BJ (cell line): ENCODE data around the gene GRK4. TPM values are rescaled to one million over a fixed set of nuclear protein-coding genes. Genes with fewer than 3 reads are reported as not detected.
"Not testable (repeated sequence)": the region's sequence is repeated elsewhere in the genome, so short reads cannot be mapped to it uniquely, and the experiment has no call there.

ENCODE experiments used
- CTCF ChIA-PET: fragments of 350-600 bp; formaldehyde crosslinking; extraction: SDS; loops from one replicate; lab custom pipeline; 2021; ENCODE audit warnings: antibody characterized with exemption, inconsistent platforms; lab: Yijun Ruan, JAX
- POLR2A ChIA-PET: fragments of 300-600 bp; sonication (Branson Sonifier 250); formaldehyde crosslinking; extraction: SDS; loops from one replicate; lab custom pipeline; 2021; ENCODE audit warnings: antibody characterized with exemption; lab: Charles Lee
- DNase-seq: peaks from one replicate; pipeline ENCODE4 v3.0.0-alpha.2; 2011; ENCODE audit warnings: low read depth
- H3K27me3 ChIP-seq: 2 replicates; pipeline ENCODE4 v1.6.0; 2011; ENCODE audit warnings: low read length; ENCODE audit not compliant: control insufficient read depth, insufficient read depth
- H3K36me3 ChIP-seq: 2 replicates; pipeline ENCODE4 v1.5.1; 2011; ENCODE audit warnings: low read length; ENCODE audit not compliant: control insufficient read depth, insufficient read depth
- H3K4me3 ChIP-seq: 2 replicates; pipeline ENCODE4 v1.5.1; 2011; ENCODE audit warnings: low read depth, mild to moderate bottlenecking, control low read depth, low read length
- CTCF ChIP-seq: IDR thresholded peaks from 2 replicates; pipeline ENCODE4 v1.5.1; 2011; ENCODE audit warnings: low read depth, mild to moderate bottlenecking, control low read depth, inconsistent platforms, low read length, moderate library complexity; ENCODE audit not compliant: insufficient read depth
- polyA plus RNA-seq: library from polyadenylated mRNA; depleted of rRNA; stranded (reverse); fragments of >200 nt; gene quantifications from 2 replicates; pipeline ENCODE4 v1.2.3, GENCODE V29; 2011

GRK4 gene
- polyA plus RNA-seq, 1 experiment = 1.9 TPM

DNA sequence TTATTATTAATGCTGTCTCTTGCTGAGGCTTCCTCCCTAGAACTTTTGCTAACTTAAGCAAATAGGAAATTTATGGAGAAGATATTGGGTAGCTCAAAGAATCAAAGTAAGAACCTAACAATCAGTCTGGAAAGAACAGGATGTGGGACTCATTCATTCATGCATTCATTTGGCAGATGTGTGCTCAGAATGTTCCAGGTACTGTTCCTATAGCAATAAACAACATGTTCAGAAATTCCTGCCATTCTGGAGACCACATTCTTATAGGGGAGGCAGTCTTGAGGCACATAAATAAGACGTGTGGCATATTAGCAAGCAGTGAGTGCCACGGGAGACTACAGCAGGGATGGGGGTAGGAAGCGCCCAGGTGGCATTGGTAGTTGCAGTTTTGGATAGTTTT is 5.0 kb downstream of the GRK4 start:
- Histone ChIP-seq H3K27me3 (no peaks in the 10 kb centered on the region), H3K4me3 (no peak overlapping the region), H3K36me3 (no peaks in the 10 kb centered on the region)
- CTCF ChIA-PET = no interaction called here
- no peak for DNase-seq
- POLR2A ChIA-PET = no interaction called here
- TF ChIP-seq CTCF = no peak

- POLR2A ChIA-PET = no interaction called here
- Histone ChIP-seq H3K4me3 (no peak overlapping the region), H3K36me3 (no peaks in the 10 kb centered on the region), H3K27me3 (no peaks in the 10 kb centered on the region)
- DNase-seq = no peak
- CTCF ChIA-PET = no interaction called here
- TF ChIP-seq CTCF = no peak
Measured at GRCh38 chr4:2971275-2971674, 7.9 kb downstream of the GRK4 start.

GRCh38 chr4:2977211-2978088 is 14.1 kb downstream of the GRK4 start:
- no peaks in the 10 kb centered on the region; the same call in 1 of the 2 replicates for H3K27me3 ChIP-seq
- DNase-seq = no peak
- no peak overlapping the region for H3K4me3 ChIP-seq
- ChIA-PET POLR2A (interaction anchor here (0.6 kb wide), 2 partner anchors 13 to 175 kb away, joined by 3 to 5 read pairs; no protein-coding TSS in a partner anchor), CTCF (interaction anchor here (0.6 to 6.1 kb wide), 21 partner anchors 8 to 149 kb away, joined by 3 to 52 read pairs (median 6); partner anchors contain the start of gene GRK4)
- H3K36me3 ChIP-seq = no peaks in the 10 kb centered on the region
- TF ChIP-seq CTCF = no peak

DNA sequence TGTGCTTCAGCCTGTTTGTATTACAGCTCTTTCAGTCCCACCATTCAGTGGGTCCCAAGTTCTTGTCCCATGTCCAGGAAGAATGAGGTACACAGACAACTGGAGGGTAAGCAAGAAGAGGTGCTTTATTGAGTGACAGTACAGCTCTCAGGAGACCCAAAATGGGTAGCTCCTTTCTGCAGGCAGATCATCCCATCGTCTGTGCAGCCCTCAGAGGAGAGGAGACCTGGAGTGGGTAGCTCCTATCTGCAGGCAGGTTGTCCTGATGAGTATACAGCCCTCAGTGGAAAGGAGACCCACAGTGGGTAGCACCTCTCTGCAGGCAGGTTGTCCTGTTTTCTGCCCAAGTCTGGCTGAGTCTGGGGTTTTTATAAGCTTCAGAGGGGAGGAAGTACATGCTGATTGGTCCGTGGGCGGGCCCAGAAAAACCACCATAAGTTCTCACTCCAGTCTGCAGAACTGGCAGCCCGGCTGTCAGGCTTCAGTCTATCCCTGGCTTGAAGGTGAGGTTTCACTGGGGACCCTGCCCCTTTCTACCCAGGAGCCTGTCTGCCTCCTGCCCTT is 18.0 kb downstream of the GRK4 start:
- POLR2A ChIA-PET = no interaction called here
- no peak for TF ChIP-seq CTCF
- no peak for DNase-seq
- no peaks in the 10 kb centered on the region for H3K36me3 ChIP-seq
- peaks cover 4% of the 10 kb centered on the region; the same call in 1 of the 2 replicates for H3K27me3 ChIP-seq
- CTCF ChIA-PET = interaction anchor here (0.9 to 6.1 kb wide), 2 partner anchors 18 to 54 kb away, joined by 3 to 52 read pairs; partner anchors contain the start of genes GRK4 and NOP14
- no peak overlapping the region for H3K4me3 ChIP-seq

GRCh38 chr4:2982012-2982411 is 18.6 kb downstream of the GRK4 start:
- Histone ChIP-seq H3K27me3 (peaks cover 4% of the 10 kb centered on the region; the same call in 1 of the 2 replicates), H3K4me3 (no peak overlapping the region), H3K36me3 (no peaks in the 10 kb centered on the region)
- CTCF ChIA-PET = interaction anchor here (0.9 to 1.0 kb wide), 2 partner anchors 19 to 55 kb away, joined by 3 to 4 read pairs; partner anchors contain the start of genes GRK4 and NOP14
- no peak for DNase-seq
- POLR2A ChIA-PET = no interaction called here
- TF ChIP-seq CTCF = no peak

GRCh38 chr4:2983715-2984114 is 20.3 kb downstream of the GRK4 start:
- DNase-seq, H3K36me3 ChIP-seq, H3K4me3 ChIP-seq, CTCF ChIA-PET, H3K27me3 ChIP-seq, POLR2A ChIA-PET: not testable (repeated sequence)
